Measurements from ENCODE around the gene EWSR1. TPM values are rescaled to one million over a fixed set of nuclear protein-coding genes. Genes with fewer than 3 reads are reported as not detected.
"Not testable (repeated sequence)": the region's sequence is repeated elsewhere in the genome, so short reads cannot be mapped to it uniquely, and the experiment has no call there.

EWSR1 gene
- total and polyA plus RNA-seq, 2 donors (not counting 1 experiment from before 2014, with no cell fraction given) = 281 to 295 TPM

DNA sequence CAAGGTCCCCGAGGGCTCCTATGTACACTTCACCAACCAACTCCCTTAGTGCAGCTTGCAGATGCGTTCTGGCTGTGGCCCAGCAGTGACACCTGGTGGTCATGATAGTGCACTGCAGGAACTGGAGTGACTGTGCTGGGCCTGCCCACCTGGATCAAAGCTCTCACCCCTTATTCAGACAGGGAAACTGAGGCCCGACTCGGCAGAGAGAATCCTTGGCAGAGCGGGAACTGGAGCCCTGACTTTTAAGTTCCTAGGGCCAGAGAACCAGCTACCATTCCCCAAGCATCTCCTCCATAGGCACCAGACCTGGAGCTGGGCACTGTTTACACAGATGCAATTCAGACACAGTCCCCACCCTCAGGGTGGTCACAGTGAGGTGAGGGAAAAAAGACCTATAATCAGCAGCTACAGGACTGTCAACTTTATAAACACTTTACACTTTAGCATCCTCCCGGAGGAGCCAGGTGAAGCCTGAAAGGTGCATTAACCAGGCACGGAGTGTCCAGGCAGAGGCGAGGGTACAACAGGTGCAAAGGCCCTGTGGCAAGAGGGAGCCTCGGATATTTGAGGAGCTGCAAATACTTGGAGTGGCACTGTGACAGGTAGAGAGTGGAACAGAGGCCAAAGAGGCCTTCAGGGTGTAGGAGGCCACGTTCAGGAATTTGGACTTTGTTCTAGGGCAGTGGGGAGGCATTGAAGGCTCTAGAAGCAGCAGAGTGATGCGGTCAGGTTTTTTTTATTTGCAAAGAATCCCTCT is 22.3 kb upstream of the EWSR1 start:
- ChIA-PET POLR2A (no interaction called here), CTCF (interaction anchor here (0.6 to 5.0 kb wide), 41 partner anchors 10 to 1226 kb away, joined by 3 to 63 read pairs (median 4); partner anchors contain the start of genes EMID1 and EWSR1)
- TF ChIP-seq, protein P1, sequence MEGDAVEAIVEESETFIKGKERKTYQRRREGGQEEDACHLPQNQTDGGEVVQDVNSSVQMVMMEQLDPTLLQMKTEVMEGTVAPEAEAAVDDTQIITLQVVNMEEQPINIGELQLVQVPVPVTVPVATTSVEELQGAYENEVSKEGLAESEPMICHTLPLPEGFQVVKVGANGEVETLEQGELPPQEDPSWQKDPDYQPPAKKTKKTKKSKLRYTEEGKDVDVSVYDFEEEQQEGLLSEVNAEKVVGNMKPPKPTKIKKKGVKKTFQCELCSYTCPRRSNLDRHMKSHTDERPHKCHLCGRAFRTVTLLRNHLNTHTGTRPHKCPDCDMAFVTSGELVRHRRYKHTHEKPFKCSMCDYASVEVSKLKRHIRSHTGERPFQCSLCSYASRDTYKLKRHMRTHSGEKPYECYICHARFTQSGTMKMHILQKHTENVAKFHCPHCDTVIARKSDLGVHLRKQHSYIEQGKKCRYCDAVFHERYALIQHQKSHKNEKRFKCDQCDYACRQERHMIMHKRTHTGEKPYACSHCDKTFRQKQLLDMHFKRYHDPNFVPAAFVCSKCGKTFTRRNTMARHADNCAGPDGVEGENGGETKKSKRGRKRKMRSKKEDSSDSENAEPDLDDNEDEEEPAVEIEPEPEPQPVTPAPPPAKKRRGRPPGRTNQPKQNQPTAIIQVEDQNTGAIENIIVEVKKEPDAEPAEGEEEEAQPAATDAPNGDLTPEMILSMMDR (IDR thresholded peaks at IDR 0.05) = peak; percentile 99
- no peak for TF ChIP-seq EZH2 (IDR thresholded peaks at IDR 0.05; ENCODE audit: borderline replicate concordance, insufficient read depth, low read depth, low read length, poor library complexity, severe bottlenecking)
- H3K36me3 ChIP-seq (replicated peaks in 1 of 2; ENCODE audit: control extremely low read depth in 1 of 2, control insufficient read depth in 1 of 2, extremely low read depth in 1 of 2, insufficient read depth in 2 of 2, low read length in 1 of 2) = no peaks in the 10 kb centered on the region
- H2AFZ ChIP-seq (ENCODE audit: insufficient read depth, low read depth, low read length, poor library complexity, severe bottlenecking) = no peak overlapping the region
- Mint-ChIP-seq H3K4me3 (no peak overlapping the region), H3K4me1 (no peaks in the 10 kb centered on the region), H3K27ac (no peak overlapping the region), H3K27me3 (peaks cover 20% of the 10 kb centered on the region), H3K9me3 (ENCODE audit: insufficient read depth) (peaks cover 9% of the 10 kb centered on the region)
- no peak overlapping the region for H3K4me2 ChIP-seq (replicated peaks; ENCODE audit: low read depth, low read length, poor library complexity, severe bottlenecking)
- peaks cover 3 to 4% of the 10 kb centered on the region in 2 donors for H3K4me1 ChIP-seq (ENCODE audit: control insufficient read depth in 2 of 2, insufficient read depth in 2 of 2, low read length in 2 of 2)
- H3K9me3 ChIP-seq (ENCODE audit: control extremely low read depth in 1 of 3, control insufficient read depth in 2 of 3, insufficient read depth in 1 of 3, low read length in 2 of 3) = peaks cover 3 to 17% (median 11%) of the 10 kb centered on the region in 3 donors
- no peak overlapping the region for H3K9ac ChIP-seq (ENCODE audit: low read length)
- H3K27me3 ChIP-seq (replicated peaks in 1 of 4; ENCODE audit: control extremely low read depth in 1 of 4, control insufficient read depth in 3 of 4, insufficient read depth in 4 of 4, low read length in 3 of 4) = peaks cover 0 to 17% (median 3%) of the 10 kb centered on the region in 4 experiments
- H4K20me1 ChIP-seq (ENCODE audit: control insufficient read depth, insufficient read depth, low read length, poor library complexity, severe bottlenecking) = no peaks in the 10 kb centered on the region
- no peak overlapping the region for H3K27ac ChIP-seq (ENCODE audit: low read length in 2 of 2)
- ATAC-seq (ENCODE audit: low read depth) (peak; percentile 89), DNase-seq (peak; percentile 76)
- H3K79me2 ChIP-seq (ENCODE audit: control insufficient read depth, insufficient read depth, low read length) = no peaks in the 10 kb centered on the region
- intact Hi-C loops (cut with micrococcal nuclease) = loop anchor here (10.0 kb wide), 1 partner anchor 131 kb away; no protein-coding TSS in a partner anchor
- H3K4me3 ChIP-seq (ENCODE audit: control extremely low read depth in 1 of 5, extremely low read depth in 1 of 5, insufficient read depth in 1 of 5, low read depth in 2 of 5, low read length in 4 of 5) = no peak overlapping the region
- WGBS (ENCODE audit: insufficient coverage) = 48% methylated on average over 9 of the region's 11 CpGs

DNA sequence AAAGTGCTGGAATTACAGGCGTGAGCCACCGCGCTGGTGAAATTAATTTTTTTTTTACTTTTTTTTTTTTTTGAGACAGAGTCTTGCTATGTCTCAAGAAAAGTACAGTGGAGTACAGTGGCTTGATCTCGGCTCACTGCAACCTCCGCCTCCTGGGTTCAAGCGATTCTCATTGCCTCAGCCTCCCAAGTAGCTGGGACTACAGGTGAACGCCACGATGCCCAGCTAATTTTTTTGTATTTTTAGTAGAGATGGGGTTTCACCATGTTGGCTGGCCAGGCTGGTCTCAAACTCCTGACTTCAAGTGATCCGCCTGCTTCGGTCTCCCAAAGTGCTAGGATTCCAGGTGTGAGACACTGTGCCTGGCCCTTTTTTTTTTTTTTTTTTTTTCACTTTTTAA is 20.2 kb upstream of the EWSR1 start:
- H3K4me3 ChIP-seq (ENCODE audit: control extremely low read depth in 1 of 5, extremely low read depth in 1 of 5, insufficient read depth in 1 of 5, low read depth in 2 of 5, low read length in 4 of 5); H3K79me2 ChIP-seq (ENCODE audit: control insufficient read depth, insufficient read depth, low read length); H3K9me3 Mint-ChIP-seq (ENCODE audit: insufficient read depth); H3K4me1 Mint-ChIP-seq; POLR2A ChIA-PET; H3K4me1 ChIP-seq (ENCODE audit: control insufficient read depth in 2 of 2, insufficient read depth in 2 of 2, low read length in 2 of 2); DNase-seq; H4K20me1 ChIP-seq (ENCODE audit: control insufficient read depth, insufficient read depth, low read length, poor library complexity, severe bottlenecking); H3K36me3 ChIP-seq (replicated peaks in 1 of 2; ENCODE audit: control extremely low read depth in 1 of 2, control insufficient read depth in 1 of 2, extremely low read depth in 1 of 2, insufficient read depth in 2 of 2, low read length in 1 of 2); H3K27ac ChIP-seq (ENCODE audit: low read length in 2 of 2); H3K4me2 ChIP-seq (replicated peaks; ENCODE audit: low read depth, low read length, poor library complexity, severe bottlenecking); H3K9me3 ChIP-seq (ENCODE audit: control extremely low read depth in 1 of 3, control insufficient read depth in 2 of 3, insufficient read depth in 1 of 3, low read length in 2 of 3); H3K9ac ChIP-seq (ENCODE audit: low read length); H3K4me3 Mint-ChIP-seq; ATAC-seq (ENCODE audit: low read depth); H2AFZ ChIP-seq (ENCODE audit: insufficient read depth, low read depth, low read length, poor library complexity, severe bottlenecking); H3K27ac Mint-ChIP-seq: not testable (repeated sequence)
- 100% methylated on average over 3 of the region's 10 CpGs for WGBS (ENCODE audit: insufficient coverage)
- intact Hi-C loops (cut with micrococcal nuclease) = loop anchor here (10.0 kb wide), 1 partner anchor 133 kb away; no protein-coding TSS in a partner anchor
- CTCF ChIA-PET = interaction anchor here (0.7 to 5.0 kb wide), 8 partner anchors 11 to 648 kb away, joined by 3 to 63 read pairs (median 4); no protein-coding TSS in a partner anchor
- H3K27me3 Mint-ChIP-seq = peaks cover 22% of the 10 kb centered on the region
- H3K27me3 ChIP-seq (replicated peaks in 1 of 4; ENCODE audit: control extremely low read depth in 1 of 4, control insufficient read depth in 3 of 4, insufficient read depth in 4 of 4, low read length in 3 of 4) = peaks cover 0 to 24% (median 3%) of the 10 kb centered on the region in 4 experiments

Data from B cell (primary cell).